GM23338 (cell line): ENCODE results near the gene DUSP7. TPM values are rescaled to one million over a fixed set of nuclear protein-coding genes. Genes with fewer than 3 reads are reported as not detected.

ENCODE experiments used
- ATAC-seq: fragments of 200-7000 bp; cut with Tn5 transposase; 3 replicates; pipeline ENCODE4 v1.9.1; 2020
- DNase-seq: peaks from one replicate; pipeline ENCODE4 v3.0.0-alpha.2; 2015; ENCODE audit warnings: low spot score
- H2AFZ ChIP-seq: fragments of 200-600 bp; sonication (generic); 2 replicates; pipeline ENCODE4 v1.8.0; 2016; ENCODE audit warnings: antibody characterized with exemption, mild to moderate bottlenecking, moderate library complexity
- H3F3A ChIP-seq: fragments of 200-600 bp; sonication (generic); replicated peaks from 2 replicates; pipeline ENCODE4 v1.8.0; 2017; ENCODE audit warnings: antibody characterized with exemption, mixed run types, low read depth
- H3K27ac ChIP-seq: fragments of 200-600 bp; sonication (generic); 2 replicates; pipeline ENCODE4 v1.6.1; 2016; ENCODE audit warnings: low read depth
- H3K27me3 ChIP-seq: fragments of 200-600 bp; sonication (generic); 2 replicates; pipeline ENCODE4 v1.8.0; 2016; ENCODE audit warnings: mild to moderate bottlenecking, mixed run types, moderate library complexity; ENCODE audit not compliant: insufficient read depth
- H3K36me3 ChIP-seq: fragments of 200-600 bp; sonication (generic); 2 replicates; pipeline ENCODE4 v1.8.0; 2016; ENCODE audit warnings: mild to moderate bottlenecking; ENCODE audit not compliant: insufficient read depth
- H3K4me1 ChIP-seq: fragments of 200-600 bp; sonication (generic); 2 replicates; pipeline ENCODE4 v1.8.0; 2016; ENCODE audit warnings: mild to moderate bottlenecking, moderate library complexity; ENCODE audit not compliant: insufficient read depth
- H3K4me2 ChIP-seq: fragments of 200-600 bp; sonication (generic); 2 replicates; pipeline ENCODE4 v1.7.1; 2017; ENCODE audit warnings: mixed run types
- H3K4me3 ChIP-seq: fragments of 200-600 bp; sonication (generic); 2 replicates; pipeline ENCODE4 v1.6.1; 2016; ENCODE audit warnings: mixed run types
- H3K79me2 ChIP-seq: fragments of 200-600 bp; sonication (generic); replicated peaks from 2 replicates; pipeline ENCODE4 v1.8.0; 2017; ENCODE audit warnings: mild to moderate bottlenecking; ENCODE audit not compliant: insufficient read depth
- H3K9me2 ChIP-seq: fragments of 200-600 bp; sonication (generic); 2 replicates; pipeline ENCODE4 v1.8.0; 2017; ENCODE audit not compliant: insufficient read depth
- H4K20me1 ChIP-seq: fragments of 200-600 bp; sonication (generic); replicated peaks from 2 replicates; pipeline ENCODE4 v1.8.0; 2017; ENCODE audit warnings: mild to moderate bottlenecking; ENCODE audit not compliant: insufficient read depth
- H3K27ac Mint-ChIP-seq: 2 replicates; pipeline ENCODE4 v1.8.0; 2020; ENCODE audit warnings: inconsistent platforms, mild to moderate bottlenecking, moderate library complexity, mixed read lengths
- H3K27me3 Mint-ChIP-seq: 3 replicates; pipeline ENCODE4 v1.8.0; 2022; ENCODE audit warnings: low read depth, mild to moderate bottlenecking, moderate library complexity, mixed read lengths, inconsistent platforms; ENCODE audit not compliant: insufficient read depth, poor library complexity
- H3K36me3 Mint-ChIP-seq: 3 replicates; pipeline ENCODE4 v1.8.0; 2021; ENCODE audit warnings: low read depth, mild to moderate bottlenecking, inconsistent platforms, moderate library complexity, mixed read lengths
- H3K4me1 Mint-ChIP-seq: 3 replicates; pipeline ENCODE4 v1.8.0; 2020; ENCODE audit warnings: mild to moderate bottlenecking, inconsistent platforms, mixed read lengths
- H3K4me3 Mint-ChIP-seq: 3 replicates; pipeline ENCODE4 v1.8.0; 2021; ENCODE audit warnings: moderate library complexity, mild to moderate bottlenecking, inconsistent platforms, mixed read lengths
- H3K9me3 Mint-ChIP-seq: 3 replicates; pipeline ENCODE4 v1.8.0; 2020; ENCODE audit warnings: moderate library complexity, mild to moderate bottlenecking, inconsistent platforms, mixed read lengths
- CREB1 ChIP-seq: fragments of 250-450 bp; sonication (Bioruptor Pico); IDR thresholded peaks from 2 replicates; pipeline ENCODE4 v1.5.0; 2020; ENCODE audit warnings: low read depth, mild to moderate bottlenecking, moderate library complexity
- CTCF ChIP-seq, 2 experiments: fragments of 200-600 bp in 1 of 2; sonication (generic) in 1 of 2; conservative IDR thresholded peaks; 2 replicates each; pipeline versions ENCODE4 v1.5.1 to v1.6.1; 2016 to 2017; ENCODE audit warnings: antibody characterized with exemption in 2 of 2, low read depth in 2 of 2, mild to moderate bottlenecking in 2 of 2, moderate library complexity in 1 of 2
- EZH2 ChIP-seq: fragments of 200-600 bp; sonication (generic); IDR thresholded peaks from one replicate; pipeline ENCODE4 v1.8.0; 2017; ENCODE audit warnings: antibody characterized with exemption, mild to moderate bottlenecking, low read depth; ENCODE audit not compliant: unreplicated experiment
- EZH2phosphoT487 ChIP-seq: fragments of 200-600 bp; sonication (generic); IDR thresholded peaks from one replicate; pipeline ENCODE4 v1.8.1; 2018; ENCODE audit warnings: antibody characterized with exemption; ENCODE audit not compliant: unreplicated experiment
- JUNB ChIP-seq: IDR thresholded peaks from one replicate; pipeline ENCODE4 v1.6.1; 2016; ENCODE audit warnings: antibody characterized with exemption; ENCODE audit not compliant: unreplicated experiment
- NANOG ChIP-seq: IDR thresholded peaks from 2 replicates; pipeline ENCODE4 v1.6.1; 2016; ENCODE audit warnings: antibody characterized with exemption, borderline replicate concordance
- POLR2AphosphoS5 ChIP-seq: IDR thresholded peaks from 2 replicates; pipeline ENCODE4 v1.6.1; 2016; ENCODE audit warnings: antibody characterized with exemption, low read depth
- REST ChIP-seq: IDR thresholded peaks from one replicate; pipeline ENCODE4 v1.6.1; 2018; ENCODE audit warnings: antibody characterized with exemption; ENCODE audit not compliant: unreplicated experiment
- STAT1 ChIP-seq: IDR thresholded peaks from one replicate; pipeline ENCODE4 v1.6.1; 2016; ENCODE audit warnings: antibody characterized with exemption; ENCODE audit not compliant: unreplicated experiment
- ZNF114 ChIP-seq: fragments of 250-450 bp; sonication (Bioruptor Pico); IDR thresholded peaks from 2 replicates; pipeline ENCODE4 v1.5.0; 2020; ENCODE audit warnings: mild to moderate bottlenecking, moderate library complexity
- ZNF331 ChIP-seq: fragments of 250-450 bp; sonication (Bioruptor Pico); IDR thresholded peaks from 2 replicates; pipeline ENCODE4 v1.5.0; 2020; ENCODE audit warnings: low read depth, mild to moderate bottlenecking, moderate library complexity
- polyA plus RNA-seq: library from polyadenylated mRNA; unstranded; fragments of >200 nt; fragmentation: Nextera tagmentation; extraction: Ambion mirVana; gene quantifications from 2 replicates; pipeline ENCODE4 v1.2.1, GENCODE V29; 2016
- total RNA-seq: library from RNA; depleted of rRNA; stranded (reverse); fragments of >200 nt; shearing (Covaris generic); gene quantifications from 2 replicates; pipeline ENCODE4 v1.2.3, GENCODE V29; 2014
- TF ChIP-seq, protein P1 (sequence below): IDR thresholded peaks from 2 replicates; pipeline ENCODE4 v1.6.1; 2016; ENCODE audit warnings: antibody characterized with exemption
- TF ChIP-seq, protein P2 (sequence below): fragments of 250-450 bp; sonication (Bioruptor Pico); IDR thresholded peaks from 2 replicates; pipeline ENCODE4 v1.5.0; 2020; ENCODE audit warnings: mild to moderate bottlenecking, moderate library complexity

Gene DUSP7
- total and polyA plus RNA-seq, 2 experiments from 2014 or later = 5.6 to 14.7 TPM

- H3K79me2 ChIP-seq = no peaks in the 10 kb centered on the region
- no peaks in the 10 kb centered on the region for H3K36me3 ChIP-seq
- no peak overlapping the region for H2AFZ ChIP-seq
- no peaks in the 10 kb centered on the region for H3K36me3 Mint-ChIP-seq
- no peaks in the 10 kb centered on the region for H3F3A ChIP-seq
- peaks cover 2% of the 10 kb centered on the region for H3K27me3 Mint-ChIP-seq
- TF ChIP-seq JUNB (no peak), STAT1 (no peak), CREB1 (CRISPR knock-in tag) (no peak), POLR2AphosphoS5 (no peak), ZNF331 (CRISPR knock-in tag) (no peak), EZH2phosphoT487 (no peak), EZH2 (no peak), ZNF114 (CRISPR knock-in tag) (no peak), NANOG (no peak), CTCF (conservative IDR thresholded peaks at IDR 0.05; ENCODE audit: low read depth in 2 of 2) (no peak), REST (no peak)
- TF ChIP-seq, protein P1, sequence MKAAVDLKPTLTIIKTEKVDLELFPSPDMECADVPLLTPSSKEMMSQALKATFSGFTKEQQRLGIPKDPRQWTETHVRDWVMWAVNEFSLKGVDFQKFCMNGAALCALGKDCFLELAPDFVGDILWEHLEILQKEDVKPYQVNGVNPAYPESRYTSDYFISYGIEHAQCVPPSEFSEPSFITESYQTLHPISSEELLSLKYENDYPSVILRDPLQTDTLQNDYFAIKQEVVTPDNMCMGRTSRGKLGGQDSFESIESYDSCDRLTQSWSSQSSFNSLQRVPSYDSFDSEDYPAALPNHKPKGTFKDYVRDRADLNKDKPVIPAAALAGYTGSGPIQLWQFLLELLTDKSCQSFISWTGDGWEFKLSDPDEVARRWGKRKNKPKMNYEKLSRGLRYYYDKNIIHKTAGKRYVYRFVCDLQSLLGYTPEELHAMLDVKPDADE = no peak
- TF ChIP-seq, protein P2, sequence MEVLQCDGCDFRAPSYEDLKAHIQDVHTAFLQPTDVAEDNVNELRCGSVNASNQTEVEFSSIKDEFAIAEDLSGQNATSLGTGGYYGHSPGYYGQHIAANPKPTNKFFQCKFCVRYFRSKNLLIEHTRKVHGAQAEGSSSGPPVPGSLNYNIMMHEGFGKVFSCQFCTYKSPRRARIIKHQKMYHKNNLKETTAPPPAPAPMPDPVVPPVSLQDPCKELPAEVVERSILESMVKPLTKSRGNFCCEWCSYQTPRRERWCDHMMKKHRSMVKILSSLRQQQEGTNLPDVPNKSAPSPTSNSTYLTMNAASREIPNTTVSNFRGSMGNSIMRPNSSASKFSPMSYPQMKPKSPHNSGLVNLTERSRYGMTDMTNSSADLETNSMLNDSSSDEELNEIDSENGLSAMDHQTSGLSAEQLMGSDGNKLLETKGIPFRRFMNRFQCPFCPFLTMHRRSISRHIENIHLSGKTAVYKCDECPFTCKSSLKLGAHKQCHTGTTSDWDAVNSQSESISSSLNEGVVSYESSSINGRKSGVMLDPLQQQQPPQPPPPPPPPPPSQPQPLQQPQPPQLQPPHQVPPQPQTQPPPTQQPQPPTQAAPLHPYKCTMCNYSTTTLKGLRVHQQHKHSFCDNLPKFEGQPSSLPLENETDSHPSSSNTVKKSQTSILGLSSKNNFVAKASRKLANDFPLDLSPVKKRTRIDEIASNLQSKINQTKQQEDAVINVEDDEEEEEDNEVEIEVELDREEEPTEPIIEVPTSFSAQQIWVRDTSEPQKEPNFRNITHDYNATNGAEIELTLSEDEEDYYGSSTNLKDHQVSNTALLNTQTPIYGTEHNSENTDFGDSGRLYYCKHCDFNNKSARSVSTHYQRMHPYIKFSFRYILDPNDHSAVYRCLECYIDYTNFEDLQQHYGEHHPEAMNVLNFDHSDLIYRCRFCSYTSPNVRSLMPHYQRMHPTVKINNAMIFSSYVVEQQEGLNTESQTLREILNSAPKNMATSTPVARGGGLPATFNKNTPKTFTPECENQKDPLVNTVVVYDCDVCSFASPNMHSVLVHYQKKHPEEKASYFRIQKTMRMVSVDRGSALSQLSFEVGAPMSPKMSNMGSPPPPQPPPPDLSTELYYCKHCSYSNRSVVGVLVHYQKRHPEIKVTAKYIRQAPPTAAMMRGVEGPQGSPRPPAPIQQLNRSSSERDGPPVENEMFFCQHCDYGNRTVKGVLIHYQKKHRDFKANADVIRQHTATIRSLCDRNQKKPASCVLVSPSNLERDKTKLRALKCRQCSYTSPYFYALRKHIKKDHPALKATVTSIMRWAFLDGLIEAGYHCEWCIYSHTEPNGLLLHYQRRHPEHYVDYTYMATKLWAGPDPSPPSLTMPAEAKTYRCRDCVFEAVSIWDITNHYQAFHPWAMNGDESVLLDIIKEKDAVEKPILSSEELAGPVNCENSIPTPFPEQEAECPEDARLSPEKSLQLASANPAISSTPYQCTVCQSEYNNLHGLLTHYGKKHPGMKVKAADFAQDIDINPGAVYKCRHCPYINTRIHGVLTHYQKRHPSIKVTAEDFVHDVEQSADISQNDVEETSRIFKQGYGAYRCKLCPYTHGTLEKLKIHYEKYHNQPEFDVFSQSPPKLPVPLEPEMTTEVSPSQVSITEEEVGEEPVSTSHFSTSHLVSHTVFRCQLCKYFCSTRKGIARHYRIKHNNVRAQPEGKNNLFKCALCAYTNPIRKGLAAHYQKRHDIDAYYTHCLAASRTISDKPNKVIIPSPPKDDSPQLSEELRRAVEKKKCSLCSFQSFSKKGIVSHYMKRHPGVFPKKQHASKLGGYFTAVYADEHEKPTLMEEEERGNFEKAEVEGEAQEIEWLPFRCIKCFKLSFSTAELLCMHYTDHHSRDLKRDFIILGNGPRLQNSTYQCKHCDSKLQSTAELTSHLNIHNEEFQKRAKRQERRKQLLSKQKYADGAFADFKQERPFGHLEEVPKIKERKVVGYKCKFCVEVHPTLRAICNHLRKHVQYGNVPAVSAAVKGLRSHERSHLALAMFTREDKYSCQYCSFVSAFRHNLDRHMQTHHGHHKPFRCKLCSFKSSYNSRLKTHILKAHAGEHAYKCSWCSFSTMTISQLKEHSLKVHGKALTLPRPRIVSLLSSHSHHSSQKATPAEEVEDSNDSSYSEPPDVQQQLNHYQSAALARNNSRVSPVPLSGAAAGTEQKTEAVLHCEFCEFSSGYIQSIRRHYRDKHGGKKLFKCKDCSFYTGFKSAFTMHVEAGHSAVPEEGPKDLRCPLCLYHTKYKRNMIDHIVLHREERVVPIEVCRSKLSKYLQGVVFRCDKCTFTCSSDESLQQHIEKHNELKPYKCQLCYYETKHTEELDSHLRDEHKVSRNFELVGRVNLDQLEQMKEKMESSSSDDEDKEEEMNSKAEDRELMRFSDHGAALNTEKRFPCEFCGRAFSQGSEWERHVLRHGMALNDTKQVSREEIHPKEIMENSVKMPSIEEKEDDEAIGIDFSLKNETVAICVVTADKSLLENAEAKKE (CRISPR knock-in tag) = no peak
- ATAC-seq (no peak), DNase-seq (no peak)
- no peak overlapping the region for H3K27ac Mint-ChIP-seq
- H3K4me3 Mint-ChIP-seq = no peak overlapping the region
- no peaks in the 10 kb centered on the region for H3K27me3 ChIP-seq
- H3K9me2 ChIP-seq = no peaks in the 10 kb centered on the region
- no peak overlapping the region for H3K27ac ChIP-seq
- H3K4me1 Mint-ChIP-seq = peaks cover 2% of the 10 kb centered on the region
- no peaks in the 10 kb centered on the region for H3K4me1 ChIP-seq
- H3K4me2 ChIP-seq = no peak overlapping the region
- H3K9me3 Mint-ChIP-seq = peaks cover 3% of the 10 kb centered on the region; the same call in 1 of the 3 replicates
- no peak overlapping the region for H3K4me3 ChIP-seq
- no peaks in the 10 kb centered on the region for H4K20me1 ChIP-seq
These were observed 16.5 kb downstream of the DUSP7 start for GRCh38 chr3:52039846-52040245.
